Measurements from ENCODE around the gene HOXD9.

HOXD9 gene

GRCh38 chr2:176174382-176174823, 51.9 kb downstream of the HOXD9 start:
- no peak overlapping the region for H3K9ac ChIP-seq (ENCODE audit: low read length in 5 of 5)
- H3K4me1 ChIP-seq (ENCODE audit: control insufficient read depth in 5 of 5, insufficient read depth in 5 of 5, low read length in 5 of 5): peaks cover 0 to 27% (median 19%) of the 10 kb centered on the region in 5 donors
- H3K9me3 ChIP-seq (ENCODE audit: control insufficient read depth in 5 of 5, low read length in 5 of 5): no peaks in the 10 kb centered on the region
- peaks cover 0 to 4% (median 0%) of the 10 kb centered on the region in 5 donors for H3K36me3 ChIP-seq (ENCODE audit: control insufficient read depth in 5 of 5, insufficient read depth in 5 of 5, low read length in 5 of 5)
- no peak overlapping the region for H3K27ac ChIP-seq (ENCODE audit: low read depth, low read length)
- H3K27me3 ChIP-seq (ENCODE audit: control insufficient read depth in 5 of 5, insufficient read depth in 4 of 5, low read length in 5 of 5): peaks cover 11 to 53% (median 22%) of the 10 kb centered on the region in 5 donors
- H3K4me3 ChIP-seq (ENCODE audit: low read depth in 1 of 5, low read length in 5 of 5): peak overlapping the region in 1 of 5 donors; percentile 6
